Measurements from ENCODE around the gene WNT11.
A peak's percentile ranks its signal among the peaks of the same experiment; 100 is the strongest.

Gene WNT11

GRCh38 chr11:76153571-76153923 lies 52.8 kb downstream of the WNT11 start:
- no peak for DNase-seq (ENCODE audit: low read depth)

GRCh38 chr11:76152741-76153570 lies 53.3 kb downstream of the WNT11 start:
- DNase-seq (ENCODE audit: low read depth), result no peak

- peak; percentile 67 for DNase-seq (ENCODE audit: low read depth)
These were observed 54.1 kb downstream of the WNT11 start for GRCh38 chr11:76152086-76152681.

GRCh38 chr11:76151556-76152085 lies 54.7 kb downstream of the WNT11 start:
- DNase-seq (ENCODE audit: low read depth), result no peak

- no peak for DNase-seq (ENCODE audit: low read depth)
These were observed 56.2 kb downstream of the WNT11 start for GRCh38 chr11:76150141-76150540.

- no peak for DNase-seq (ENCODE audit: low read depth)
These were observed 56.6 kb downstream of the WNT11 start for GRCh38 chr11:76149713-76150112.

- no peak for DNase-seq (ENCODE audit: low read depth)
These were observed 57.2 kb downstream of the WNT11 start for GRCh38 chr11:76148941-76149613.

- DNase-seq (ENCODE audit: low read depth), result no peak
These were observed 58.1 kb downstream of the WNT11 start for GRCh38 chr11:76148231-76148630.

GRCh38 chr11:76147106-76147740 lies 59.1 kb downstream of the WNT11 start:
- no peak for DNase-seq (ENCODE audit: low read depth)

- DNase-seq (ENCODE audit: low read depth), result no peak
These were observed 63.0 kb downstream of the WNT11 start for GRCh38 chr11:76143274-76143673.

GRCh38 chr11:76141901-76142588 lies 64.3 kb downstream of the WNT11 start:
- DNase-seq (ENCODE audit: low read depth), result no peak

- DNase-seq (ENCODE audit: low read depth), result no peak
These were observed 65.3 kb downstream of the WNT11 start for GRCh38 chr11:76140912-76141574.

- DNase-seq (ENCODE audit: low read depth), result no peak
These were observed 67.0 kb downstream of the WNT11 start for GRCh38 chr11:76139314-76139713.
